K562 (cell line): ENCODE results near the gene ZNF521. TPM values are rescaled to one million over a fixed set of nuclear protein-coding genes. Genes with fewer than 3 reads are reported as not detected.

ENCODE experiments used
- CAMTA2 ChIP-seq: fragments of 250-450 bp; sonication (Bioruptor Pico); conservative IDR thresholded peaks from 2 replicates; pipeline ENCODE4 v1.5.1; 2022
- CBFA2T3 ChIP-seq: fragments of 450-650 bp; IDR thresholded peaks from 2 replicates; pipeline ENCODE4 v1.6.1; 2017
- CHCHD3 ChIP-seq: fragments of 250-450 bp; sonication (Bioruptor Pico); IDR thresholded peaks from 2 replicates; pipeline ENCODE4 v2.1.2; 2022; ENCODE audit warnings: mild to moderate bottlenecking
- FOXP4 ChIP-seq: sonication (generic); formaldehyde crosslinking; IDR thresholded peaks from 2 replicates; pipeline ENCODE4 v1.8.0; 2022; ENCODE audit warnings: mild to moderate bottlenecking, missing genetic modification reagents, borderline replicate concordance
- HINFP ChIP-seq: fragments of 450-650 bp; conservative IDR thresholded peaks from 2 replicates; pipeline ENCODE4 v1.6.1; 2016; ENCODE audit warnings: missing genetic modification characterization, low read depth, mild to moderate bottlenecking, control low read depth, missing compliant biosample characterization
- KAT8 ChIP-seq: fragments of 450-650 bp; IDR thresholded peaks from 2 replicates; pipeline ENCODE4 v1.6.1; 2016; ENCODE audit warnings: low read depth, mild to moderate bottlenecking
- MYNN ChIP-seq, 2 experiments: sonication (generic); formaldehyde crosslinking in 1 of 2; IDR thresholded peaks; 2 replicates each; pipeline versions ENCODE4 v1.5.0 to v1.6.1; 2016 to 2020; ENCODE audit warnings: antibody characterized with exemption in 1 of 2, missing genetic modification reagents in 1 of 2
- NCOA1 ChIP-seq: fragments of 450-650 bp; IDR thresholded peaks from 2 replicates; pipeline ENCODE4 v1.6.1; 2016; ENCODE audit warnings: low read depth
- PCBP2 ChIP-seq: fragments of 200-400 bp; formaldehyde crosslinking; IDR thresholded peaks from 2 replicates; pipeline ENCODE4 v1.6.1; 2018; ENCODE audit warnings: low read length, low read depth, mild to moderate bottlenecking, moderate library complexity; ENCODE audit not compliant: poor library complexity, severe bottlenecking
- THAP12 ChIP-seq: fragments of 250-450 bp; sonication (Bioruptor Pico); IDR thresholded peaks from 2 replicates; pipeline ENCODE4 v1.9.0; 2021; ENCODE audit warnings: mild to moderate bottlenecking, inconsistent platforms
- TSHZ1 ChIP-seq: fragments of 250-450 bp; sonication (Bioruptor Pico); IDR thresholded peaks from 2 replicates; pipeline ENCODE4 v1.4.0; 2020; ENCODE audit warnings: mild to moderate bottlenecking, moderate library complexity
- XRCC3 ChIP-seq: fragments of 450-650 bp; IDR thresholded peaks from 2 replicates; pipeline ENCODE4 v1.6.1; 2017; ENCODE audit warnings: mild to moderate bottlenecking, moderate library complexity
- ZNF354B ChIP-seq: fragments of 250-450 bp; sonication (Bioruptor Pico); IDR thresholded peaks from 2 replicates; pipeline ENCODE4 v1.4.0; 2020
- ZNF766 ChIP-seq: fragments of 200-800 bp; sonication (Bioruptor generic); conservative IDR thresholded peaks from 2 replicates; pipeline ENCODE4 v1.6.1; 2016; ENCODE audit warnings: missing genetic modification characterization, missing compliant biosample characterization
- ZZZ3 ChIP-seq: fragments of 450-650 bp; IDR thresholded peaks from 2 replicates; pipeline ENCODE4 v1.6.1; 2016; ENCODE audit warnings: antibody characterized with exemption, mild to moderate bottlenecking, moderate library complexity
- polyA plus RNA-seq, 8 experiments: library from polyadenylated mRNA; depleted of rRNA in 4 of 8; stranded (reverse) in 5 of 8; unstranded in 3 of 8; fragments of >200 nt; fragmentation: Nextera tagmentation in 2 of 8; fragmentation: Illumina TruSeq in 1 of 8; extraction: Ambion mirVana in 2 of 8; extraction: Trizol in 1 of 8; gene quantifications; 2 replicates each; pipeline versions ENCODE4 v1.2.1 to v1.2.3, GENCODE V29; 2011 to 2014; ENCODE audit warnings: inconsistent platforms in 1 of 8, missing spikeins in 1 of 8
- total RNA-seq, 7 experiments: library from RNA; depleted of rRNA in 6 of 7; stranded (reverse); fragments of >200 nt in 6 of 7; fragmentation: Illumina TruSeq in 2 of 7; extraction: Trizol in 2 of 7; gene quantifications; 2 replicates each; pipeline versions ENCODE4 v1.2.1 to v1.2.3, GENCODE V29; 2011 to 2021; ENCODE audit warnings: low replicate concordance in 1 of 7

The ZNF521 gene
- total and polyA plus RNA-seq, 9 of the 15 experiments (the other 6 are each of a cell fraction or from before 2014, with no cell fraction given) = 1.2 to 5.8 (median 1.6) TPM

GRCh38 chr18:25239581-25240419 lies 112.2 kb downstream of the ZNF521 start (continued):
- TF ChIP-seq TSHZ1 (CRISPR knock-in tag) (no peak), CBFA2T3 (peak; percentile 96), THAP12 (CRISPR knock-in tag) (no peak), ZNF766 (CRISPR knock-in tag) (peak; percentile 74), FOXP4 (CRISPR knock-in tag) (no peak), KAT8 (no peak), HINFP (no peak), PCBP2 (no peak), MYNN (IDR thresholded peaks at IDR 0.05) (0 out of 2 replicates have a peak, but pooled peaks have one; percentile 25), MYNN (CRISPR knock-in tag; IDR thresholded peaks at IDR 0.05) (no peak), ZNF354B (CRISPR knock-in tag) (no peak), CAMTA2 (no peak), ZZZ3 (no peak), XRCC3 (no peak), NCOA1 (0 out of 2 replicates have a peak, but pooled peaks have one; percentile 25), CHCHD3 (CRISPR knock-in tag) (no peak)
